GM12892 (cell line): Measurements from ENCODE around the gene CARTPT. TPM values are rescaled to one million over a fixed set of nuclear protein-coding genes. Genes with fewer than 3 reads are reported as not detected.

Source experiments
- DNase-seq: peaks from one replicate; pipeline ENCODE4 v3.0.0; 2011; ENCODE audit not compliant: insufficient read length
- FAIRE-seq: peaks from 2 replicates; lab custom pipeline; 2011; peaks lifted over from hg19 to GRCh38; lab: Jason Lieb, UNC
- POLR2A ChIP-seq: IDR thresholded peaks from 2 replicates; pipeline ENCODE4 v1.6.1; 2011; ENCODE audit warnings: low read depth, low read length, control low read depth
- POLR2AphosphoS5 ChIP-seq: IDR thresholded peaks from 2 replicates; pipeline ENCODE4 v1.6.1; 2011; ENCODE audit warnings: low read depth, low read length, control low read depth
- TAF1 ChIP-seq: IDR thresholded peaks from 2 replicates; pipeline ENCODE4 v1.6.1; 2011; ENCODE audit warnings: low read depth, mild to moderate bottlenecking, control low read depth, low read length, borderline replicate concordance
- polyA plus RNA-seq: library from polyadenylated mRNA; unstranded; fragments of >200 nt; gene quantifications from one replicate; pipeline ENCODE4 v1.2.1, GENCODE V29; 2012; ENCODE audit warnings: missing spikeins, inconsistent platforms; ENCODE audit not compliant: missing spikeins

The CARTPT gene
- polyA plus RNA-seq = not detected

DNA sequence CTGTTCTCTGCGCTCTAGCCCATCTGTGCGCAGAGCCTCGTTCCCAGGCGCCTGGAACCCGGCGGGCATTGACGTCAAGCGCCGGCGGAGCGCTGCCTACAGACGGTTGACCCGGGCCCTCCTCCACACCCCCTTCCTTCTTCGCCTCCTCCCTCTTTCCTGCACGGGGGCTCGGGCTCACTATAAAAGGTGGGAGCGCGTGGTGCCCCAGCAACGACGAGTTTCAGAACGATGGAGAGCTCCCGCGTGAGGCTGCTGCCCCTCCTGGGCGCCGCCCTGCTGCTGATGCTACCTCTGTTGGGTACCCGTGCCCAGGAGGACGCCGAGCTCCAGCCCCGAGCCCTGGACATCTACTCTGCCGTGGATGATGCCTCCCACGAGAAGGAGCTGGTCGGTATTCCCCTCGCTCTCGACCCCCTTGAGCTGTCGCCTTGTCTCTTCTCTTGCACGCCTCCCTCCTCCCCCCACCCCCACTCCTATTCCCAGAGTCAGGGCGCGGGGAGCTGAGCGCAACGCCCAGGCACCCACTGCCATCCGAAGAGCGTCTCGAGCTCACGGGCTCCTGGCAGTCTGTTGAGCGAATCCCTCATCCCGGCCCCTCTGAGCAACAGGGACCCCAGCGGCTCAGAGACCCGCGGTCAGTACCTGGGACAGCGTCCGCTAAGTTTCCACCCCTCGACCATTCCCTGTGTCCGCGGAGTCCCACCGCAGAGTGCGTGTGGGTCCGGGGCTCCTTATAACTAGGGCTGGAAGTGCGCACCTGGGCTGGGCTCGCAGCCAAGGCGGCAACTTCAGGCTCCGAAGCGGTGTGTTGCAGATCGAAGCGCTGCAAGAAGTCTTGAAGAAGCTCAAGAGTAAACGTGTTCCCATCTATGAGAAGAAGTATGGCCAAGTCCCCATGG lies at the start of gene CARTPT:
Gene CARTPT, plus strand, starts transcription at position 213 of the 902 bp plus-strand sequence. Its CDS starts 19 bp downstream, at position 232.
- DNase-seq (no peak), FAIRE-seq (no peak)
- no peak for TF ChIP-seq POLR2AphosphoS5
- no peak for TF ChIP-seq TAF1
- TF ChIP-seq POLR2A = no peak

DNA sequence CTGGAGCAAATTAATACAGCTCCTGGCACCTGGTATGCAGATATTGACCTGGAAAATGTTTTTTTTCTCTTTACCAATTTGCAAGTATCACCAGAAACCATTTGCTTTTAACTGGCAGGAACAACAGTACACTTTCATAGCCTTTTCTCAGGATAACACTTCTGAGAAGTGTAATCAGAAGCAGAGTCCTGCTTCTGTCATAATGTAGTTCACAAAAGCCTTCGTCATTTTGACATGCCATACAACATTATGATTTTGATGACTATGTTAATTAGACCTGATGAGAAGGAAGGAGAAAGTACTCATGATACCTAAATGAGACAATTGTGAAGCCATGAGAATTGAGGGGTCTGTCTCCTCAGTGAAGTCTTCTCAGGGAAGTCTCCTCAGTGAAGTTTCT lies 41.1 kb upstream of the CARTPT start:
- no peak for TF ChIP-seq POLR2A
- TF ChIP-seq TAF1 = no peak
- TF ChIP-seq POLR2AphosphoS5 = no peak
- FAIRE-seq (no peak), DNase-seq (no peak)

DNA sequence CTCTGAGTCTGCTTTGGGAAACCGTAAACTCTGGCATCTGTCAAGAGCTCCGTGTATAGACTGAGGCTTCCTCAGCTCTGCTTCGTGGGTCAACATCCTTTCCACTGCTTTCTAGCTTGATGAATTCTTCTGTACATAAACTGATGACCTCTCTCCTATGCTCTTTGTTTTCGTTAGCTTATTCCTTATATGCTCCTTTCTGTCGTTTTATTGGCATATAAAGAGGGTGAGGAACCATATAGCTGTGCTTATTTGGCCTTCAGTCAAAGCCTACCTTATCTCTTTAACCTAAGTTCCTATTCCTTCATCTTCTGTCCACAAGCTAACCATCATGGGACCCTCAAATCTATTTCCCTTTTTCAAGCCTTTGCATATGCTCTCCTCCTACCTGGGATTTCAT lies 39.4 kb upstream of the CARTPT start:
- TF ChIP-seq TAF1 = no peak
- no peak for TF ChIP-seq POLR2AphosphoS5
- no peak for TF ChIP-seq POLR2A
- no peak for FAIRE-seq
- DNase-seq = no peak

DNA sequence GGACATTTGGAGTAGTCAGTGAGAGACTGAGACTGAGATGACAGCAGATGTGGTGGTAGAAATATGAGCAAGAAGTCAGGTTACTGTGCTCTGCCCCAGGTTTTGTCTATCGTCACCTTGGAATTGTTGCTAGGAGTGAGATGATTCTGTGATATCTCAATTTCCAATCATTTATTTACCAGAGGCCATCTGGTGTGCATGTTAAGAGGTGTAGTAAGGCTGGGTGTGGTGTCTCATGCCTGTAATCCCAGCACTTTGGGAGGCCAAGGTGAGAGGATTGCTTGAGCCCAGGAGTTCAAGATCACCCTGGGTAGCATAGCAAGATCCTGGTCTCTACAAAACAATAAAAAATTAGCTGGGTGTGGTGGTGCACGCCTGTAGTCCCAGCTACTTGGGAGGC lies 38.6 kb upstream of the CARTPT start:
- FAIRE-seq = no peak
- DNase-seq = no peak
- no peak for TF ChIP-seq TAF1
- TF ChIP-seq POLR2A = no peak

DNA sequence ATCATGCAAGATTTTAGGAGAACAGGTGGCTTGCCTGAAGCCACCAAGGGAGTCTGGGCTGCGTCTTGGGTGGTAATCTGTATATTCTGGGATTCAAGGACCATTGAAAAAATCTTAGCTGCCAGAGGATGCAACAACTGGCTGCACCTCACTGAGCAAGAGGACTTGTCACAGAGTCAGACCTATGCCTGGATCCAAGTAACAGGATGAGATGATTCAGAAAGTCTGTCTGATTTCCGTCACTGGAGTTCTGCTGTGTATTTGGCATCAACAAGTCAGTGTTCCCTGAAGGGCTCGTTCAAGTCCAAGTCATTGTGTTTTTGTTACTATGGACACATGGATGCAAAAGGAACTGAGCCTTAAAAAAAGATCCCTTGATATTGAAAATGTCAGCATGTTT lies 37.8 kb upstream of the CARTPT start:
- DNase-seq = no peak
- TF ChIP-seq TAF1 (no peak), POLR2A (no peak), POLR2AphosphoS5 (no peak)
- FAIRE-seq = no peak

DNA sequence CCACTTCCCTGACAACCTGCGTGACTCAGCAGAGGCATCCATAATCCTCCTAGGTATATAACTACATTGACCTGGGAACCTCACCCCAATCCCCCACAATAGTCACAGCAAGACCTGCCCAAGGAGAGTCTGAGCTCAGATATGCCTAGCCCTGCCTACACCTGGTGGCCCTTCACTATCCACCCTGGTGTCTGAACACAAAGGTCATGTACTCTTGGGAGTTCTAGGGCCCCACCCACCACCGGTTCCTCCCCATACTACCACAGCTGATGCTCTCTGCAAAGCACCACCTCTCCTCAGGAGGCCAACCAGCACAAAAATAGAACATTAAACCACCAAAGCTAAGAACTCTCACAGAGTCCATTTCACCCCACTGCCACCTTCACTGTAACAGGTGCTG lies 34.8 kb upstream of the CARTPT start:
- no peak for FAIRE-seq
- TF ChIP-seq POLR2AphosphoS5 (no peak), POLR2A (no peak), TAF1 (no peak)

DNA sequence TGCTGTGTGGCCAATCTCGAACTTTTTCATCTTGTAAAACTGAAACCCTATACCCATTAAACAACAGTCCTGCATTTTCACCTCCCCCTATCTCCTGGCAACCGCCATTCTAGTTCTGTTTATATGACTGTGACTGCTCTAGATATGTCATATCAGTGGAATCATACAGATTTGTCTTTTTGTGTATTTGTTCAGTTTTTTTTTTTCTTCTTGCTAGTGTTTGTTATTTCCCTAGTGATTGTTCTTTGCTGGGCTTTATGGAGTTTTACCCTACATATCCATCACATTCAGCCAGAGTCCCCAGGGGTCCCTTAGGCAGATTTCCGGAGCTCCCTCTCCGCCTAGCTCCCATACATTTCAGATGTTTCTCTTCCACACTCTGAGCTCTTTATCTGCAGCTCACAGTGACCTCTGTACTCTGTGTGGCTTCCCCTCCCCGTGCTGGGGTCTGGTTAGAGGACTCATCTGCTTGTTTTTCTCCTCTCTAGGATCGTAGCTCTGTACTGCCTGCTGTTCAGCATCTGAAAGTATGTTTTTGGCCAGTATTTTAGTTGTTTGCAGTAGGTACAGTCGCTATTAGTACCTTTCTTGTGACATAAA lies 25.1 kb upstream of the CARTPT start:
- TF ChIP-seq POLR2A (no peak), TAF1 (no peak), POLR2AphosphoS5 (no peak)
- DNase-seq = no peak
- FAIRE-seq = no peak

More for the DNA sequence above, 34.8 kb upstream of the CARTPT start:
- no peak for DNase-seq

DNA sequence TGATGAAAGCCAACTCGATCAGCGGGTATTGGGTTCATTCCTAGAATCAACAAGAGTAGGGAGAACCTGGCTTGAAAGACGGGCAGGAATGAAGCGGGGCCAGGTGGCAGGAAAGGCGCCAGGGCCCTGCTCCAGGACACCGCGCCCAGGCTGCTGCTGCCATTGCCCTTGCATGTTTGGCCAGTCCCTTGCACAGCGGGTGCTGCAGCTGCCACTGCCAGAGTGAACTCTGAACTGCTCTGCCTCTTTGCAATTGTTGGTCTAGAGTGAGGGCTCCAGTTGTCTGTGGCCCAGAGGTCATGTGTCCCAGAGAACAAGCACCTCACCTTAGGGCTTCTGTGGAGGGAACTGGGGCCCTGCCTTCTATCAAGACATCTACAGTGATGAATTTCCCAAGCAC lies 24.0 kb upstream of the CARTPT start:
- FAIRE-seq (no peak), DNase-seq (no peak)
- no peak for TF ChIP-seq POLR2AphosphoS5
- no peak for TF ChIP-seq TAF1
- TF ChIP-seq POLR2A = no peak

DNA sequence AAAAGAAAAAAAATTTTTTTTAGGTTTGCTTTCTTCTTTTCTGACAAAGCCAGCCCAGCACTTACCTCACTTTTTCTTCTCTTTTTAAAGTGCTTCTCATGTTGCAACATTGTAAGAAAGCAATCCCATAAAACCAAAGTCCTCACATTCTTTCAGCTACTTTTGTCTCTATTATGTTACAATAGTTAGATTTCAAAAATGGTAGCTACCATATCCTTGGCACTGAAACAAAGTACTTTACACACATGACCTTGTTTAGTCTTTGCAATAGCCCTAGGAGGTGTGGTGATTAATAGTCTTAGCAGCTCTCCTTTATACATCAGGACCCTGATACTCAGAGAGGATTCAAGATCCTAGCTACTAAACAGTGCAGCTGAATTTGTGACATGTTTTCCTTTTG lies 23.5 kb upstream of the CARTPT start:
- FAIRE-seq (no peak), DNase-seq (no peak)
- no peak for TF ChIP-seq POLR2A
- TF ChIP-seq TAF1 = no peak
- TF ChIP-seq POLR2AphosphoS5 = no peak

DNA sequence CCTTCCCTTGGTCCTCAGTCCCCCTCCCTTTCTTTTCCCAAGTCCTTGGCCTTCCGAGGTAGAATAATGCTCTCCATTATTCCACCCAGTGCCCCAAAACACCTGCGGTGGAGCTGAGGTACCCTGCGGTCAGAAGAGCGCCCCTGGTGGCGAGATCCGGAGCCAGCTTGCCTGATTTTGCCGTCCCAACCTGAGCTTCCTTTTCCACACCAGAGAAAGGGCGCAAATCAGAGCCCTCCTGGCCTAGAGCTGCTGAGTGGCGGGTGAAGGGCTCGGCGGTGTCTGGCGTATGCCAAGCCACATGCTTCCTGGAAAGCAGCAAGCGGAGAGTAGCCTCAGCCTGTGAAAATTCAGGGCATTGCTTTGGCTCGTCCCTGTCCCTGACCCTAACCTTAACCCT lies 21.1 kb upstream of the CARTPT start:
- FAIRE-seq (no peak), DNase-seq (no peak)
- TF ChIP-seq POLR2A (no peak), TAF1 (no peak), POLR2AphosphoS5 (no peak)

DNA sequence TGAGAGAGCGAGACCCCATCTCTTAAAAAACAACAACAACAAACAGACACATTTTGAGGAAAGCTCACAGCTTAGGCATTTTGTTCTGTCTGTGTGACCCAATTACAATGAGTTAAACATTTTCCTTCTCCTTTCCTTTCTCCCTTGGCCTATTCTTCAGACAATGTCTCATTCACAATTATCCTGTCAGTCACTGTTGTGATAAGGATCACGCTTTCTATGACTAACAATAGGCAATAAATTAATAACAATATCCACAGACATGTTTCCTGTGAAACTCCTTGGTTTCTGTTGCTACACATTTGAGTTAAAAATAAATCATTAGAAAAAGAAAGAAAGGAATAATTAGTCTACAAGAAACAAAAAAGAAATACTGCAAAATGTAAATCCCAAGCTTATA lies 19.8 kb upstream of the CARTPT start:
- FAIRE-seq (no peak), DNase-seq (no peak)
- TF ChIP-seq POLR2AphosphoS5 (no peak), POLR2A (no peak), TAF1 (no peak)
